Esophagus squamous epithelium (tissue), 5 donors: ENCODE measurements around the gene SYNGR2. TPM values are rescaled to one million over a fixed set of nuclear protein-coding genes. Genes with fewer than 3 reads are reported as not detected.

Experiments used
- DNase-seq: peaks from one replicate; lab custom pipeline; 2025; lab: John Stamatoyannopoulos, UW
- H3K27ac ChIP-seq, 4 donors: fragments of 200-600 bp; sonication (generic); one replicate each; pipeline ENCODE4 v1.5.1; 2016 to 2019; ENCODE audit warnings: mild to moderate bottlenecking in 1 of 4
- H3K27me3 ChIP-seq, 4 donors: fragments of 200-600 bp; sonication (generic); 1 replicate in 3 of 4; 2 replicates in 1 of 4; pipeline versions ENCODE4 v1.5.1 to v1.6.0; 2017 to 2021; ENCODE audit warnings: antibody characterized with exemption in 1 of 4
- H3K36me3 ChIP-seq, 3 donors: fragments of 200-600 bp; sonication (generic); one replicate each; pipeline ENCODE4 v1.5.1; 2016 to 2019
- H3K4me1 ChIP-seq, 3 donors: fragments of 200-600 bp; sonication (generic); one replicate each; pipeline ENCODE4 v1.5.1; 2017 to 2019
- H3K4me3 ChIP-seq, 4 donors: fragments of 200-600 bp; sonication (generic); 1 replicate in 3 of 4; 2 replicates in 1 of 4; pipeline ENCODE4 v1.5.1; 2016 to 2019; ENCODE audit warnings: mild to moderate bottlenecking in 2 of 4, moderate library complexity in 1 of 4
- H3K9me3 ChIP-seq, 3 donors: fragments of 200-600 bp; sonication (generic); one replicate each; pipeline ENCODE4 v1.5.1; 2016 to 2019
- CTCF ChIP-seq, 6 experiments: fragments of 450-650 bp in 4 of 6; fragments of 200-600 bp in 2 of 6; sonication (generic) in 2 of 6; IDR thresholded peaks; one replicate each; pipeline ENCODE4 v1.5.1; 2016 to 2019; ENCODE audit warnings: antibody characterized with exemption in 6 of 6, mild to moderate bottlenecking in 4 of 6, moderate library complexity in 4 of 6
- POLR2A ChIP-seq, 4 donors: fragments of 450-650 bp; IDR thresholded peaks; one replicate each; pipeline ENCODE4 v1.6.1; 2017; ENCODE audit warnings: antibody characterized with exemption in 4 of 4, mild to moderate bottlenecking in 4 of 4, moderate library complexity in 3 of 4
- WGBS, 2 donors: methylation state at CpG; one replicate each; pipeline ENCODE4 v1.1.5; 2018; 5-methylcytosine and 5-hydroxymethylcytosine counted together
- intact Hi-C: fragments of 100-400 bp; cut with DNase I; formaldehyde crosslinking; loops from one replicate; pipeline ENCODE4 v1.15.0; 2022
- total RNA-seq, 4 donors: library from RNA; depleted of rRNA; stranded (reverse); fragments of >200 nt; gene quantifications; one replicate each; pipeline ENCODE4 v1.1.0, GENCODE V29; 2016
- donor health status: DM: yes; HTN: yes; CAD: no.

SYNGR2 gene
- total RNA-seq, 4 donors from 2014 or later = 41.2 to 93.9 (median 75.7) TPM

- Histone ChIP-seq H3K9me3 (no peaks in the 10 kb centered on the region), H3K4me3 (peak overlapping the region in 2 of 4 donors; percentile 1 to 23), H3K27me3 (no peaks in the 10 kb centered on the region), H3K36me3 (no peaks in the 10 kb centered on the region), H3K27ac (peak overlapping the region; percentile 52 to 86 (median 70)), H3K4me1 (peaks cover 19 to 60% (median 42%) of the 10 kb centered on the region in 3 donors)
- intact Hi-C loops = no loop called here
- 58 to 63% methylated on average over 14 of the region's 14 CpGs for WGBS, 2 donors
- TF ChIP-seq CTCF (IDR thresholded peaks at IDR 0.05) (no peak), POLR2A (IDR thresholded peaks at IDR 0.05) (no peak)
- DNase-seq = no peak
Observed at GRCh38 chr17:78180083-78180482, 11.7 kb downstream of the SYNGR2 start.

- Histone ChIP-seq H3K9me3 (no peaks in the 10 kb centered on the region), H3K4me1 (peaks cover 15 to 60% (median 38%) of the 10 kb centered on the region in 3 donors), H3K36me3 (no peaks in the 10 kb centered on the region), H3K4me3 (no peak overlapping the region), H3K27ac (peak overlapping the region in 3 of 4 donors; percentile 49 to 70 (median 69)), H3K27me3 (no peaks in the 10 kb centered on the region)
- intact Hi-C loops = no loop called here
- WGBS, 2 donors = 59 to 73% methylated on average over 2 of the region's 2 CpGs
- DNase-seq = no peak
- TF ChIP-seq CTCF (IDR thresholded peaks at IDR 0.05) (no peak), POLR2A (IDR thresholded peaks at IDR 0.05) (no peak)
Observed at GRCh38 chr17:78180508-78180907, 12.1 kb downstream of the SYNGR2 start.

- 91 to 94% methylated on average over 10 to 13 of the region's 13 CpGs for WGBS, 2 donors
- Histone ChIP-seq H3K9me3 (no peaks in the 10 kb centered on the region), H3K4me1 (peaks cover 11 to 58% (median 30%) of the 10 kb centered on the region in 3 donors), H3K27ac (no peak overlapping the region), H3K4me3 (no peak overlapping the region), H3K36me3 (no peaks in the 10 kb centered on the region), H3K27me3 (no peaks in the 10 kb centered on the region)
- intact Hi-C loops = no loop called here
- TF ChIP-seq CTCF (IDR thresholded peaks at IDR 0.05) = no peak
- TF ChIP-seq POLR2A (IDR thresholded peaks at IDR 0.05) = no peak
- no peak for DNase-seq
Observed at GRCh38 chr17:78182504-78182903, 14.1 kb downstream of the SYNGR2 start.

- H3K27ac ChIP-seq = peak overlapping the region in 1 of 4 donors; percentile 21
- WGBS, 2 donors = 80 to 87% methylated on average over 10 to 12 of the region's 12 CpGs
- TF ChIP-seq CTCF (IDR thresholded peaks at IDR 0.05) (no peak), POLR2A (IDR thresholded peaks at IDR 0.05) (no peak)
- H3K4me1 ChIP-seq = peaks cover 11 to 71% (median 33%) of the 10 kb centered on the region in 3 donors
- no peaks in the 10 kb centered on the region for H3K9me3 ChIP-seq
- DNase-seq = no peak
- H3K4me3 ChIP-seq = no peak overlapping the region
- no peaks in the 10 kb centered on the region for H3K27me3 ChIP-seq
- H3K36me3 ChIP-seq = no peaks in the 10 kb centered on the region
- intact Hi-C loops = no loop called here
Observed at GRCh38 chr17:78183916-78184315, 15.5 kb downstream of the SYNGR2 start.

- intact Hi-C loops = no loop called here
- 62 to 76% methylated on average over 7 to 10 of the region's 10 CpGs for WGBS, 2 donors
- Histone ChIP-seq H3K27me3 (no peaks in the 10 kb centered on the region), H3K9me3 (no peaks in the 10 kb centered on the region), H3K4me3 (no peak overlapping the region), H3K27ac (peak overlapping the region in 1 of 4 donors; percentile 21), H3K4me1 (peaks cover 11 to 71% (median 29%) of the 10 kb centered on the region in 3 donors), H3K36me3 (no peaks in the 10 kb centered on the region)
- no peak for DNase-seq
- TF ChIP-seq CTCF (IDR thresholded peaks at IDR 0.05) (no peak), POLR2A (IDR thresholded peaks at IDR 0.05) (no peak)
Observed at GRCh38 chr17:78184351-78184750, 16.0 kb downstream of the SYNGR2 start.
